IMR-90 (cell line): ENCODE data around the gene RMI1. TPM values are rescaled to one million over a fixed set of nuclear protein-coding genes. Genes with fewer than 3 reads are reported as not detected.

Source experiments
- ATAC-seq: fragments of 200-7000 bp; cut with Tn5 transposase; 2 replicates; pipeline ENCODE4 v1.9.1; 2020; ENCODE audit warnings: low read depth, mild to moderate bottlenecking, moderate library complexity
- BruUV-seq: library from RNA; stranded (reverse); fragments of 400-500 nt; replicated peaks from 2 replicates; lab custom pipeline; 2021; lab: Mats Ljungman, UMichigan
- CTCF ChIA-PET: fragments of 300-600 bp; formaldehyde crosslinking; extraction: SDS; loops from one replicate; lab custom pipeline; 2021; ENCODE audit warnings: antibody characterized with exemption; lab: Yijun Ruan, JAX
- POLR2A ChIA-PET: fragments of 300-600 bp; sonication (Branson Sonifier 250); formaldehyde crosslinking; loops from one replicate; lab custom pipeline; 2022; ENCODE audit warnings: antibody characterized with exemption; ENCODE audit not compliant: unreplicated experiment; lab: Charles Lee
- DNase-seq: peaks from one replicate; pipeline ENCODE4 v3.0.0; 2013
- H2AFZ ChIP-seq: replicated peaks from 2 replicates; pipeline ENCODE3; 2013; ENCODE audit warnings: low read length, mild to moderate bottlenecking; ENCODE audit not compliant: poor library complexity
- H2AK5ac ChIP-seq: 2 replicates; pipeline ENCODE4 v1.6.1; 2013; ENCODE audit warnings: low read depth, low read length, inconsistent platforms
- H2AK9ac ChIP-seq: replicated peaks from 2 replicates; pipeline ENCODE3; 2013; ENCODE audit warnings: mild to moderate bottlenecking, low read depth, low read length, moderate library complexity; ENCODE audit not compliant: poor library complexity
- H2BK120ac ChIP-seq: 2 replicates; pipeline ENCODE4 v1.6.1; 2013; ENCODE audit warnings: low read depth, low read length, inconsistent platforms
- H2BK15ac ChIP-seq: 3 replicates; pipeline ENCODE4 v1.6.1; 2013; ENCODE audit warnings: low read depth, low read length, inconsistent platforms
- H2BK20ac ChIP-seq: 2 replicates; pipeline ENCODE4 v1.6.1; 2013; ENCODE audit warnings: low read depth, mild to moderate bottlenecking, inconsistent platforms, low read length, moderate library complexity
- H2BK5ac ChIP-seq: 2 replicates; pipeline ENCODE4 v1.6.1; 2013; ENCODE audit warnings: mild to moderate bottlenecking, low read depth, low read length, inconsistent platforms; ENCODE audit not compliant: poor library complexity, severe bottlenecking
- H3K14ac ChIP-seq: replicated peaks from 2 replicates; pipeline ENCODE4 v1.6.1; 2013; ENCODE audit warnings: low read depth, low read length, inconsistent platforms
- H3K18ac ChIP-seq: 2 replicates; pipeline ENCODE4 v1.6.1; 2013; ENCODE audit warnings: low read depth, low read length, control low read depth
- H3K23ac ChIP-seq: 2 replicates; pipeline ENCODE4 v1.6.1; 2013; ENCODE audit warnings: low read depth, low read length, inconsistent platforms
- H3K27ac ChIP-seq: 2 replicates; pipeline ENCODE4 v1.5.1; 2013; ENCODE audit warnings: mild to moderate bottlenecking, control low read depth, low read length; ENCODE audit not compliant: insufficient read depth
- H3K27me3 ChIP-seq: 2 replicates; pipeline ENCODE4 v1.6.1; 2013; ENCODE audit warnings: low read length; ENCODE audit not compliant: control insufficient read depth, insufficient read depth
- H3K36me3 ChIP-seq: 2 replicates; pipeline ENCODE4 v1.6.1; 2013; ENCODE audit warnings: low read length, mixed read lengths; ENCODE audit not compliant: control insufficient read depth, insufficient read depth
- H3K4ac ChIP-seq: 2 replicates; pipeline ENCODE4 v1.6.1; 2013; ENCODE audit warnings: low read depth, low read length, inconsistent platforms
- H3K4me1 ChIP-seq: 2 replicates; pipeline ENCODE4 v1.6.1; 2013; ENCODE audit warnings: low read length, mixed read lengths; ENCODE audit not compliant: control insufficient read depth, insufficient read depth
- H3K4me2 ChIP-seq: 2 replicates; pipeline ENCODE4 v1.6.1; 2013; ENCODE audit warnings: low read depth, mild to moderate bottlenecking, control low read depth, low read length, moderate library complexity
- H3K4me3 ChIP-seq: 2 replicates; pipeline ENCODE4 v1.5.1; 2013; ENCODE audit warnings: low read depth, mild to moderate bottlenecking, control low read depth, low read length, moderate library complexity; ENCODE audit not compliant: insufficient read depth
- H3K56ac ChIP-seq: 2 replicates; pipeline ENCODE4 v1.6.1; 2013; ENCODE audit warnings: low read length, inconsistent platforms; ENCODE audit not compliant: insufficient read depth; ENCODE audit errors: extremely low read depth
- H3K79me1 ChIP-seq, 2 experiments: 2 replicates each; pipeline ENCODE4 v1.6.1; 2013; ENCODE audit warnings: low read length in 2 of 2, inconsistent platforms in 1 of 2, low read depth in 1 of 2
- H3K9ac ChIP-seq: 2 replicates; pipeline ENCODE4 v1.6.1; 2013; ENCODE audit warnings: low read depth, low read length, control low read depth
- H3K9me1 ChIP-seq: 2 replicates; pipeline ENCODE4 v1.6.1; 2013; ENCODE audit warnings: low read length, inconsistent platforms; ENCODE audit not compliant: insufficient read depth
- H3K9me3 ChIP-seq: 2 replicates; pipeline ENCODE4 v1.6.1; 2013; ENCODE audit warnings: low read length; ENCODE audit not compliant: control insufficient read depth, insufficient read depth
- H4K20me1 ChIP-seq: 2 replicates; pipeline ENCODE4 v1.6.1; 2013; ENCODE audit warnings: low read length, inconsistent platforms; ENCODE audit not compliant: insufficient read depth
- H4K5ac ChIP-seq: 2 replicates; pipeline ENCODE4 v1.6.1; 2013; ENCODE audit warnings: mild to moderate bottlenecking, low read depth, low read length, control low read depth
- H4K8ac ChIP-seq, 2 experiments: 2 replicates each; pipeline ENCODE4 v1.6.1; 2013; ENCODE audit warnings: low read depth in 2 of 2, low read length in 2 of 2, control low read depth in 1 of 2, inconsistent platforms in 1 of 2
- H4K91ac ChIP-seq: 2 replicates; pipeline ENCODE4 v1.6.1; 2013; ENCODE audit warnings: low read depth, low read length, inconsistent platforms; ENCODE audit not compliant: insufficient read depth
- BHLHE40 ChIP-seq: fragments of 150-350 bp; IDR thresholded peaks from 2 replicates; pipeline ENCODE4 v1.6.1; 2016; ENCODE audit warnings: mild to moderate bottlenecking, low read depth, low read length
- POLR2A ChIP-seq: IDR thresholded peaks from 2 replicates; pipeline ENCODE4 v1.6.1; 2012; ENCODE audit warnings: mild to moderate bottlenecking, low read depth, low read length
- RCOR1 ChIP-seq: IDR thresholded peaks from 2 replicates; pipeline ENCODE4 v1.6.1; 2012; ENCODE audit warnings: mild to moderate bottlenecking, low read length, improper control_type of control experiment; ENCODE audit not compliant: insufficient replicate concordance
- WGBS, 2 experiments: methylation state at CpG; one replicate each; pipeline versions ENCODE4 v1.1.5 to v1.1.7; 2013; ENCODE audit warnings: missing lambda C conversion rate in 2 of 2; ENCODE audit not compliant: insufficient read length in 1 of 2; ENCODE audit errors: extremely low coverage in 2 of 2; 5-methylcytosine and 5-hydroxymethylcytosine counted together
- dilution Hi-C: fragments of 300-500 bp; cut with HindIII; formaldehyde crosslinking; loops from one replicate; pipeline ENCODE4 v1.14.3; 2018; ENCODE audit warnings: low sequenced_read_pairs; ENCODE audit not compliant: unreplicated experiment
- in situ Hi-C: fragments of 300-500 bp; cut with MboI; formaldehyde crosslinking; loops from 3 replicates; pipeline ENCODE4 v1.14.3; 2019; ENCODE audit warnings: low sequenced_read_pairs, inconsistent platforms, mixed read lengths
- intact Hi-C: fragments of 100-400 bp; cut with micrococcal nuclease; formaldehyde crosslinking; loops from 2 replicates; pipeline ENCODE4 v1.10.0; 2022
- polyA plus RNA-seq, 3 experiments: library from polyadenylated mRNA; depleted of rRNA; stranded (reverse); fragments of >200 nt; gene quantifications; 2 replicates each; pipeline ENCODE4 v1.2.3, GENCODE V29; 2012; ENCODE audit warnings: low replicate concordance in 1 of 3
- total RNA-seq: library from RNA; depleted of rRNA; stranded (reverse); fragments of >200 nt; gene quantifications from 2 replicates; pipeline ENCODE4 v1.2.3, GENCODE V29; 2012
- TF ChIP-seq, protein P1 (sequence below): fragments of 150-350 bp; IDR thresholded peaks from 2 replicates; pipeline ENCODE4 v1.6.1; 2017; ENCODE audit warnings: mild to moderate bottlenecking, antibody characterized with exemption, low read length, low read depth

RMI1 gene
- total and polyA plus RNA-seq, 2 of the 4 experiments (the other 2 are of a cell fraction) = 4.4 to 6.8 TPM

- H4K91ac ChIP-seq = no peak overlapping the region
- H3K4ac ChIP-seq = no peak overlapping the region
- no peak overlapping the region for H3K14ac ChIP-seq
- H2BK120ac ChIP-seq = no peak overlapping the region
- no peaks in the 10 kb centered on the region for H3K9me3 ChIP-seq
- H4K5ac ChIP-seq = no peak overlapping the region; the same call in 1 of the 2 replicates
- H3K9ac ChIP-seq = no peak overlapping the region
- H3K4me2 ChIP-seq = no peak overlapping the region
- no peaks in the 10 kb centered on the region for H3K27me3 ChIP-seq
- peaks cover 2% of the 10 kb centered on the region; the same call in 1 of the 2 replicates for H3K9me1 ChIP-seq
- dilution Hi-C loops = no loop called here
- H2BK15ac ChIP-seq = no peak overlapping the region
- TF ChIP-seq BHLHE40 = peak; percentile 61
- no peak for TF ChIP-seq RCOR1
- no peak for TF ChIP-seq POLR2A
- TF ChIP-seq, protein P1, sequence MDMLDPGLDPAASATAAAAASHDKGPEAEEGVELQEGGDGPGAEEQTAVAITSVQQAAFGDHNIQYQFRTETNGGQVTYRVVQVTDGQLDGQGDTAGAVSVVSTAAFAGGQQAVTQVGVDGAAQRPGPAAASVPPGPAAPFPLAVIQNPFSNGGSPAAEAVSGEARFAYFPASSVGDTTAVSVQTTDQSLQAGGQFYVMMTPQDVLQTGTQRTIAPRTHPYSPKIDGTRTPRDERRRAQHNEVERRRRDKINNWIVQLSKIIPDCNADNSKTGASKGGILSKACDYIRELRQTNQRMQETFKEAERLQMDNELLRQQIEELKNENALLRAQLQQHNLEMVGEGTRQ = peak; percentile 86
- POLR2A ChIA-PET = no interaction called here
- H2BK20ac ChIP-seq = no peak overlapping the region
- no peak overlapping the region for H2AK5ac ChIP-seq
- no TSS peak for BruUV-seq
- no peak overlapping the region for H2AK9ac ChIP-seq
- no peaks in the 10 kb centered on the region for H4K20me1 ChIP-seq
- H4K8ac ChIP-seq = no peak overlapping the region
- peak; percentile 82 for DNase-seq
- H2BK5ac ChIP-seq = no peak overlapping the region
- intact Hi-C loops = loop anchor here (10.0 kb wide), 1 partner anchor 1679 kb away; no protein-coding TSS in a partner anchor
- H3K56ac ChIP-seq = no peak overlapping the region
- peak overlapping the region; percentile 29; the same call in 1 of the 2 replicates for H3K18ac ChIP-seq
- no CpG with 5 or more reads among the region's 3 CpGs for WGBS, 2 experiments
- no peak overlapping the region for H3K23ac ChIP-seq
- no peak overlapping the region for H3K27ac ChIP-seq
- no peak overlapping the region for H2AFZ ChIP-seq
- CTCF ChIA-PET = interaction anchor here (0.6 to 3.9 kb wide), 3 partner anchors 325 to 1747 kb away, joined by 3 to 25 read pairs (median 7); no protein-coding TSS in a partner anchor
- peaks cover 5% of the 10 kb centered on the region for H3K4me1 ChIP-seq
- H3K79me1 ChIP-seq = no peaks in the 10 kb centered on the region
- no peaks in the 10 kb centered on the region for H3K36me3 ChIP-seq
- in situ Hi-C loops = loop anchor here (5.0 kb wide), 2 partner anchors 327 to 382 kb away; no protein-coding TSS in a partner anchor
- H3K4me3 ChIP-seq = no peak overlapping the region
- ATAC-seq = peak; percentile 49
These were observed 45.2 kb upstream of the RMI1 start for GRCh38 chr9:83935276-83935935.
